HepG2 (cell line): Measurements from ENCODE around the gene ATF6. TPM values are rescaled to one million over a fixed set of nuclear protein-coding genes. Genes with fewer than 3 reads are reported as not detected.
A peak's percentile ranks its signal among the peaks of the same experiment; 100 is the strongest.

Experiments used
- ATF1 ChIP-seq: IDR thresholded peaks from 2 replicates; pipeline ENCODE4 v1.6.1; 2016; ENCODE audit warnings: mild to moderate bottlenecking, control low read depth
- CHD2 ChIP-seq: IDR thresholded peaks from 2 replicates; pipeline ENCODE4 v1.6.1; 2011; ENCODE audit warnings: low read depth, low read length, improper control_type of control experiment
- FOSL2 ChIP-seq: sonication (generic); formaldehyde crosslinking; IDR thresholded peaks from 2 replicates; pipeline ENCODE4 v1.4.0; 2020; ENCODE audit warnings: missing genetic modification reagents
- HNRNPUL1 ChIP-seq: fragments of 200-400 bp; formaldehyde crosslinking; IDR thresholded peaks from 2 replicates; pipeline ENCODE4 v1.6.1; 2017; ENCODE audit warnings: low read depth, mild to moderate bottlenecking, low read length, moderate library complexity
- KLF13 ChIP-seq: sonication (generic); formaldehyde crosslinking; IDR thresholded peaks from 2 replicates; pipeline ENCODE4 v1.4.0; 2020; ENCODE audit warnings: mild to moderate bottlenecking, missing genetic modification reagents
- MAZ ChIP-seq, 2 experiments: sonication (generic) in 1 of 2; formaldehyde crosslinking in 1 of 2; IDR thresholded peaks; 2 replicates each; pipeline versions ENCODE4 v1.5.0 to v1.6.1; 2012 to 2020; ENCODE audit warnings: low read depth in 2 of 2, mild to moderate bottlenecking in 2 of 2, borderline replicate concordance in 1 of 2, improper control_type of control experiment in 1 of 2, low read length in 1 of 2, missing genetic modification reagents in 1 of 2, moderate library complexity in 1 of 2
- MTF1 ChIP-seq: sonication (generic); formaldehyde crosslinking; IDR thresholded peaks from 2 replicates; pipeline ENCODE4 v1.5.0; 2020; ENCODE audit warnings: missing genetic modification reagents
- NFRKB ChIP-seq: fragments of 450-650 bp; IDR thresholded peaks from 2 replicates; pipeline ENCODE4 v1.6.1; 2017
- PITX1 ChIP-seq: sonication (generic); formaldehyde crosslinking; IDR thresholded peaks from 2 replicates; pipeline ENCODE4 v1.5.1; 2020; ENCODE audit warnings: mild to moderate bottlenecking, missing genetic modification reagents
- RXRA ChIP-seq: sonication (generic); formaldehyde crosslinking; IDR thresholded peaks from 2 replicates; pipeline ENCODE4 v1.5.1; 2020; ENCODE audit warnings: missing genetic modification reagents
- SIX1 ChIP-seq: sonication (generic); formaldehyde crosslinking; IDR thresholded peaks from 2 replicates; pipeline ENCODE4 v1.4.0; 2020; ENCODE audit warnings: missing genetic modification reagents, borderline replicate concordance
- TEAD2 ChIP-seq: sonication (generic); formaldehyde crosslinking; IDR thresholded peaks from 2 replicates; pipeline ENCODE4 v1.9.0; 2021; ENCODE audit warnings: missing genetic modification reagents
- ZFP36L2 ChIP-seq: sonication (generic); formaldehyde crosslinking; IDR thresholded peaks from 2 replicates; pipeline ENCODE4 v1.4.0; 2020; ENCODE audit warnings: missing genetic modification reagents
- ZMYM2 ChIP-seq: sonication (generic); formaldehyde crosslinking; IDR thresholded peaks from 2 replicates; pipeline ENCODE4 v1.8.0; 2022; ENCODE audit warnings: mild to moderate bottlenecking, missing genetic modification reagents
- ZNF3 ChIP-seq: IDR thresholded peaks from 2 replicates; pipeline ENCODE4 v1.7.0; 2017; ENCODE audit warnings: inconsistent platforms
- ZNF335 ChIP-seq: sonication (generic); formaldehyde crosslinking; IDR thresholded peaks from 2 replicates; pipeline ENCODE4 v1.4.0; 2020; ENCODE audit warnings: missing genetic modification reagents
- ZNF44 ChIP-seq: sonication (generic); formaldehyde crosslinking; IDR thresholded peaks from 2 replicates; pipeline ENCODE4 v1.5.1; 2020; ENCODE audit warnings: mild to moderate bottlenecking, missing genetic modification reagents
- ZNF567 ChIP-seq: sonication (generic); formaldehyde crosslinking; IDR thresholded peaks from 2 replicates; pipeline ENCODE4 v1.8.1; 2023; ENCODE audit warnings: mild to moderate bottlenecking, missing genetic modification reagents, borderline replicate concordance
- ZNF672 ChIP-seq: sonication (generic); formaldehyde crosslinking; IDR thresholded peaks from 2 replicates; pipeline ENCODE4 v1.8.1; 2022; ENCODE audit warnings: missing genetic modification reagents
- ZNF678 ChIP-seq: sonication (generic); formaldehyde crosslinking; IDR thresholded peaks from 2 replicates; pipeline ENCODE4 v1.4.0; 2020; ENCODE audit warnings: mild to moderate bottlenecking, missing genetic modification reagents
- ZNF879 ChIP-seq: sonication (generic); formaldehyde crosslinking; IDR thresholded peaks from 2 replicates; pipeline ENCODE4 v1.8.1; 2023; ENCODE audit warnings: missing genetic modification reagents
- ZSCAN31 ChIP-seq: sonication (generic); formaldehyde crosslinking; IDR thresholded peaks from 2 replicates; pipeline ENCODE4 v1.5.0; 2020; ENCODE audit warnings: low read depth, mild to moderate bottlenecking, missing genetic modification reagents
- polyA plus RNA-seq, 8 experiments: library from polyadenylated mRNA; depleted of rRNA in 3 of 8; stranded (reverse) in 7 of 8; unstranded in 1 of 8; fragments of >200 nt; fragmentation: Illumina TruSeq in 4 of 8; extraction: Trizol in 4 of 8; gene quantifications; 2 replicates each; pipeline versions ENCODE4 v1.2.1 to v1.2.3, GENCODE V29; 2011 to 2016; ENCODE audit warnings: low read depth in 4 of 8, missing spikeins in 1 of 8, mixed read lengths in 1 of 8; ENCODE audit not compliant: insufficient read depth in 1 of 8
- total RNA-seq, 5 experiments: library from RNA; depleted of rRNA; stranded (reverse); fragments of >200 nt; fragmentation: Illumina TruSeq; extraction: Trizol; gene quantifications; 2 replicates each; pipeline ENCODE4 v1.2.3, GENCODE V29; 2016; ENCODE audit warnings: low read depth in 1 of 5
- TF ChIP-seq, protein P1 (sequence below): sonication (generic); formaldehyde crosslinking; IDR thresholded peaks from 2 replicates; pipeline ENCODE4 v1.4.0; 2020; ENCODE audit warnings: mild to moderate bottlenecking, missing genetic modification reagents, borderline replicate concordance
- TF ChIP-seq, protein P2 (sequence below): IDR thresholded peaks from 2 replicates; pipeline ENCODE4 v1.6.1; 2012; ENCODE audit warnings: inconsistent platforms
- TF ChIP-seq, protein P3 (sequence below): sonication (generic); formaldehyde crosslinking; IDR thresholded peaks from 2 replicates; pipeline ENCODE4 v1.4.0; 2020; ENCODE audit warnings: mild to moderate bottlenecking, missing genetic modification reagents
- TF ChIP-seq, protein P4 (sequence below): fragments of 450-650 bp; IDR thresholded peaks from 2 replicates; pipeline ENCODE4 v1.6.1; 2016
- TF ChIP-seq, protein P5 (sequence below): sonication (generic); formaldehyde crosslinking; IDR thresholded peaks from 2 replicates; pipeline ENCODE4 v1.8.1; 2022; ENCODE audit warnings: mild to moderate bottlenecking, missing genetic modification reagents

Gene ATF6
- total and polyA plus RNA-seq, 2 of the 13 experiments (the other 11 are each of a cell fraction or from before 2014, with no cell fraction given) = 13.2 to 14.5 TPM

DNA sequence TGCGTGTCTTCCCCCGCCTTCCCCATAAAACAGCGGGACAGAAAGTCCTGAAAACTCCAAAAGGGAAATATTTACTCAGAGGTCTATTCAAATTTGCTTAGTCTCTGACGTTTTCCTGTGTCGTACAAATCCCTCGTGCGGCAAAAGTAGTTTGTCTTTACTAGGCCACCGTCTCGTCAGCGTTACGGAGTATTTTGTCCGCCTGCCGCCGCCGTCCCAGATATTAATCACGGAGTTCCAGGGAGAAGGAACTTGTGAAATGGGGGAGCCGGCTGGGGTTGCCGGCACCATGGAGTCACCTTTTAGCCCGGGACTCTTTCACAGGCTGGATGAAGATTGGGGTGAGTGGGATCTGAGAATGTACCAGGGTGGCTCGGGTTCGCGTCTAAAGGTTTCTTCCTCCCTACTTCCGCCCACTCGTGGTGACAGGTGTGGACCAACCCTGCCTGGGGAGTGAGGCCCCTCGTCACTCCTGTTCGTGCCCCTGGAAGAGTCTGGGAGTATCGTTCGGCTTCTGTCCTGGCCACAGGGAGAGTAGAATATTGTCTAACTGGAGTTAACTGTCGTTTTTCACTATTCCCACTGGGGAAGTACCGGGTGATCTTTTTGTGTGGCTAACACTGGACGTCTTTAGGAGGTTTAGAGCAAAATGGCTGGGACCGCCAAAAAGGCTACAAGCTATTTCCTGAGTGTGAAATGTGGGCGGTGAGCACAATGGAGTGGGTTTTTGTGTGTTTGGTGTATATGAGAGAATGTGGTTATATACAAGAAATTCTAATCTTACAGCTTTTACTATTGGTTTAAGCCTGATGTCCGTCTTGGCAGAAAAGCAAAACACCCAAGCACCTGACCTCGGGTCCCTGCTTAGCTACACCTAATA, at the start of gene ATF6 (continued):
- TF ChIP-seq, protein P1, sequence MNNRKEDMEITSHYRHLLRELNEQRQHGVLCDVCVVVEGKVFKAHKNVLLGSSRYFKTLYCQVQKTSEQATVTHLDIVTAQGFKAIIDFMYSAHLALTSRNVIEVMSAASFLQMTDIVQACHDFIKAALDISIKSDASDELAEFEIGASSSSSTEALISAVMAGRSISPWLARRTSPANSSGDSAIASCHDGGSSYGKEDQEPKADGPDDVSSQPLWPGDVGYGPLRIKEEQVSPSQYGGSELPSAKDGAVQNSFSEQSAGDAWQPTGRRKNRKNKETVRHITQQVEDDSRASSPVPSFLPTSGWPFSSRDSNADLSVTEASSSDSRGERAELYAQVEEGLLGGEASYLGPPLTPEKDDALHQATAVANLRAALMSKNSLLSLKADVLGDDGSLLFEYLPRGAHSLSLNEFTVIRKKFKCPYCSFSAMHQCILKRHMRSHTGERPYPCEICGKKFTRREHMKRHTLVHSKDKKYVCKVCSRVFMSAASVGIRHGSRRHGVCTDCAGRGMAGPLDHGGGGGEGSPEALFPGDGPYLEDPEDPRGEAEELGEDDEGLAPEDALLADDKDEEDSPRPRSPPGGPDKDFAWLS (CRISPR knock-in tag) = no peak
- TF ChIP-seq FOSL2 (CRISPR knock-in tag) = peak; percentile 70
- no peak for TF ChIP-seq ZNF3 (CRISPR knock-in tag)
- peak; percentile 42; the same call in 1 of the 2 replicates for TF ChIP-seq RXRA
- TF ChIP-seq, protein P2, sequence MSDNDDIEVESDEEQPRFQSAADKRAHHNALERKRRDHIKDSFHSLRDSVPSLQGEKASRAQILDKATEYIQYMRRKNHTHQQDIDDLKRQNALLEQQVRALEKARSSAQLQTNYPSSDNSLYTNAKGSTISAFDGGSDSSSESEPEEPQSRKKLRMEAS = peak; percentile 85
- TF ChIP-seq, protein P3, sequence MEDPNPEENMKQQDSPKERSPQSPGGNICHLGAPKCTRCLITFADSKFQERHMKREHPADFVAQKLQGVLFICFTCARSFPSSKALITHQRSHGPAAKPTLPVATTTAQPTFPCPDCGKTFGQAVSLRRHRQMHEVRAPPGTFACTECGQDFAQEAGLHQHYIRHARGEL (CRISPR knock-in tag) = no peak
- TF ChIP-seq ZMYM2 (CRISPR knock-in tag) = 0 out of 2 replicates have a peak, but pooled peaks have one; percentile 56
- no peak for TF ChIP-seq TEAD2
- 0 out of 2 replicates have a peak, but pooled peaks have one; percentile 22 for TF ChIP-seq ZNF335
- TF ChIP-seq, protein P4, sequence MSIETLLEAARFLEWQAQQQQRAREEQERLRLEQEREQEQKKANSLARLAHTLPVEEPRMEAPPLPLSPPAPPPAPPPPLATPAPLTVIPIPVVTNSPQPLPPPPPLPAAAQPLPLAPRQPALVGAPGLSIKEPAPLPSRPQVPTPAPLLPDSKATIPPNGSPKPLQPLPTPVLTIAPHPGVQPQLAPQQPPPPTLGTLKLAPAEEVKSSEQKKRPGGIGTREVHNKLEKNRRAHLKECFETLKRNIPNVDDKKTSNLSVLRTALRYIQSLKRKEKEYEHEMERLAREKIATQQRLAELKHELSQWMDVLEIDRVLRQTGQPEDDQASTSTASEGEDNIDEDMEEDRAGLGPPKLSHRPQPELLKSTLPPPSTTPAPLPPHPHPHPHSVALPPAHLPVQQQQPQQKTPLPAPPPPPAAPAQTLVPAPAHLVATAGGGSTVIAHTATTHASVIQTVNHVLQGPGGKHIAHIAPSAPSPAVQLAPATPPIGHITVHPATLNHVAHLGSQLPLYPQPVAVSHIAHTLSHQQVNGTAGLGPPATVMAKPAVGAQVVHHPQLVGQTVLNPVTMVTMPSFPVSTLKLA = peak; percentile 41
- TF ChIP-seq ZNF672 (CRISPR knock-in tag) = no peak
- no peak for TF ChIP-seq ZNF44 (CRISPR knock-in tag)
- TF ChIP-seq SIX1 (CRISPR knock-in tag) = no peak
- TF ChIP-seq ZNF879 = no peak
- TF ChIP-seq KLF13 (CRISPR knock-in tag) = no peak
- no peak for TF ChIP-seq CHD2
- no peak for TF ChIP-seq ZFP36L2 (CRISPR knock-in tag)
- no peak for TF ChIP-seq HNRNPUL1
- TF ChIP-seq ATF1 (CRISPR knock-in tag) = peak; percentile 93
- TF ChIP-seq PITX1 (CRISPR knock-in tag) = peak; percentile 92
- TF ChIP-seq MAZ (IDR thresholded peaks at IDR 0.05; ENCODE audit: borderline replicate concordance, low read depth, low read length) = no peak
- peak; percentile 61; the same call in 1 of the 2 replicates for TF ChIP-seq MAZ (CRISPR knock-in tag; IDR thresholded peaks at IDR 0.05; ENCODE audit: low read depth)
- TF ChIP-seq, protein P5, sequence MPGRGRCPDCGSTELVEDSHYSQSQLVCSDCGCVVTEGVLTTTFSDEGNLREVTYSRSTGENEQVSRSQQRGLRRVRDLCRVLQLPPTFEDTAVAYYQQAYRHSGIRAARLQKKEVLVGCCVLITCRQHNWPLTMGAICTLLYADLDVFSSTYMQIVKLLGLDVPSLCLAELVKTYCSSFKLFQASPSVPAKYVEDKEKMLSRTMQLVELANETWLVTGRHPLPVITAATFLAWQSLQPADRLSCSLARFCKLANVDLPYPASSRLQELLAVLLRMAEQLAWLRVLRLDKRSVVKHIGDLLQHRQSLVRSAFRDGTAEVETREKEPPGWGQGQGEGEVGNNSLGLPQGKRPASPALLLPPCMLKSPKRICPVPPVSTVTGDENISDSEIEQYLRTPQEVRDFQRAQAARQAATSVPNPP (CRISPR knock-in tag) = 0 out of 2 replicates have a peak, but pooled peaks have one; percentile 26
- no peak for TF ChIP-seq MTF1 (CRISPR knock-in tag)
- 0 out of 2 replicates have a peak, but pooled peaks have one; percentile 45 for TF ChIP-seq ZNF678 (CRISPR knock-in tag)
- no peak for TF ChIP-seq NFRKB
- peak; percentile 80; the same call in 1 of the 2 replicates for TF ChIP-seq ZSCAN31 (CRISPR knock-in tag)
- TF ChIP-seq ZNF567 (CRISPR knock-in tag) = no peak
